HG03097 (cell line): ENCODE results near the gene FFAR2.
"Not testable (repeated sequence)": the region's sequence is repeated elsewhere in the genome, so short reads cannot be mapped to it uniquely, and the experiment has no call there.

Experiments
- ATAC-seq: cut with Tn5 transposase; IDR thresholded peaks from one replicate; pipeline ENCODE4 v1.9.1; 2021; ENCODE audit not compliant: unreplicated experiment, low FRiP score

FFAR2 gene

DNA sequence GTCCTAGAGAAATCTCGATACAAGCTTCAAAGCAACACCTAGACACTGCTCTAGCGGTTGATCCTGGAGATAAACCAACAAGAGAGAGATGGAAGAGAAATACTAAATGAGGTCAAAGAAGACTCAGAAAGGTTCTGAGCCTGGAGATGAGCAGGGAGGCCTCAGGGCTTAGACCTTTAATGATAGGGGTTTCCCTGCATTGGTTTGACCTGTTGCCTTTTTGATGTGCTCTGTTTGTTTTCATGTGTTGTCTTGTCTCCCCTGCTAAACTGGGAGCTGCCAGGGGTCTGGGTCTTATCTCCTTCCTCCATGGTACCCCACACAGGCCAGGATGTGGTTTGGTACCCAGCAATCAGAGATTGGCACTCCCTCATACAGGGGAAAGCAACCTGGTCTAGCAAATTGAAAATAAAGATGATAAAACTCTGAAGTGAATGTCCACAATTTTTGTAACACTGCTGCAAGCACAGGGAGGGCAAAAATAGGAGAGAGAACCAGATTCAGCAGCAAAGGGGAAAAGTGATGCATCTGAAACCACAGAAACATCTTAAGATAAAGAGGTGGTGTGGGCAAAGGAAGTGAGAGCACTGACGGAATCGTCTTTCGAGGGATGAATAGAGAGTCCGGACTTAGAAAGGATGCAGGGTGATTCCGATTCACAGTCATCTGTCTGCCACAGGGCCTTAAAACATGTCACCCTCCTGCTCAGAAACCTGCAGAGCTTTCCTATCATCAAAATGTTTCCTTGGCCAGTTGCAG, 3.5 kb downstream of the FFAR2 start:
- ATAC-seq = no peak

DNA sequence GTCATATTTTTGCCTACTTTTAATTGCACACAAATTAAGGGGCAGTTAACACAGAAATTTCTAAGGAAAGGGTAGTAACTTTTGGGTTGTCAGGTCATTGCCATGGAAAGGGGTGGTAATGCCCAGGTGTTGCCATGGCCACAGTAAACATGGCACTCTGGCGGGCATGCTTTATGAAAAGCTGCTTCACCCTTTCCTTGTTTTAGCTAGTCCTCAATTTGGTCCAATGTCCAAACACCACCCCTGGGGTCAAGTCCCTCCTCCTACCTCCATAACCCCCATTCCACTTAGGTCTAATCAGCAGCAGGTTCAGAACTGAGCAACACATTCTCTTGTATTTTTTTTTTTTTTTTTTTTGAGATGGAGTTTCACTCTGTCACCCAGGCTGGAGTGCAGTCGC, 6.6 kb downstream of the FFAR2 start:
- no peak for ATAC-seq

DNA sequence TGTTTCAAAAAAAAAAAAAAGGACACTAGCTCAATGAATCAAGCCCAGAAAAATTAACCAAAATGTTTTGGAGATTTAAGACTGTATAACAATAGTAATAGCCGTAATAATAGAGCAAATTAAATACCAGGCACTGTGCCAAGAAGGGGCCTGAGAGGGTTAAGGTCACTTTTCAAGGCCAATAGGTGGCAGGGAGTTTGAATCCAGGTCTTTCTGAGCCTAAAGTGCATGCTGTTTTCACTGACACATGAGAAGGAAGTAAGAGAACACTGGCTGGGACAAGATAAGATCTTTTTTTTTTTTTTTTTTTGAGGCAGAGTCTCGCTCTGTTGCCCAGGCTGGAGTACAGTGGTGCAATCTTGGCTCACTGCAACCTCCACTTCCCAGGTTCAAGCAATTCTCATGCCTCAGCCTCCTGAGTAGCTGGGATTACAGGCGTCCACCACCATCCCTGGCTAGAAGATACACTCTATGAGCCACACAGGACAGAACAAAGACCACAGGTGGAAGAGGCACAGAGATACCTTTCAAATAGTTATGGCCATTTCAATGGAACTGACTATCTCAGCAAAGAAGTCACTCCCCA, 7.7 kb downstream of the FFAR2 start:
- no peak for ATAC-seq

DNA sequence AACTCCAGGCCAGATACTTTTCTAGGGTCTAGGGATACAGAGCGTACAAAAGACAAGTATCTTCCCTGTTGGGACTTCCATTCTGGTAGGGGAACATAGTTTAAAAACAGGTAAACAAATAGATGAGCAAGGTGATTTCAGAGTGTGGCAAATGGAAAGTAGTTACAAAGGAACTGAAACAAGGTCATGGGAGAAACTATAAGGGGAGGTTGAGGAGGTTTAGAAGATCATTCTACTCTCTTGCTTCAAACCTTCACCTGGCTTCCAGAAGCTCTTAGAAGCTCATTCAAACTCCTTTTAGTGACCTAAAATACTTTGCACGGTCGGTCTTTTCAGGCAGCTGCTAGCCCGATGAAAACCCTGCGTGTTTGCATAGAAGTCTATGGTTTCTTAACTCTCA, 9.1 kb downstream of the FFAR2 start:
- ATAC-seq = no peak

DNA sequence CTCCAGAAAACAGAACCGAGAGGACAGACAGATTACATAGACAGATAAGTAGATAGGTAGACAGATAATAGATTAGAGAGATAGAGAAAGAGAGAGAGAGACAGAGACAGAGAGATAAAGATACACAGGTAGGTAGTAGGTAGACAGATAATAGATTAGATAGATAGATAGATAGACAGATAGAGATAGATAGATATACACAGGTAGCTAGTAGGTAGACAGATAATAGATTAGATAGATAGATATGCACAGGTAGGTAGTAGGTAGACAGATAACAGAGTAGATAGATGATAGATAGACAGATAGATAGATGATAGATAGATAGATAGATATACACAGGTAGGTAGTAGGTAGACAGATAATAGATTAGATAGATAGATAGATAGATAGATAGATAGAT, 10.1 kb downstream of the FFAR2 start:
- ATAC-seq = no peak

DNA sequence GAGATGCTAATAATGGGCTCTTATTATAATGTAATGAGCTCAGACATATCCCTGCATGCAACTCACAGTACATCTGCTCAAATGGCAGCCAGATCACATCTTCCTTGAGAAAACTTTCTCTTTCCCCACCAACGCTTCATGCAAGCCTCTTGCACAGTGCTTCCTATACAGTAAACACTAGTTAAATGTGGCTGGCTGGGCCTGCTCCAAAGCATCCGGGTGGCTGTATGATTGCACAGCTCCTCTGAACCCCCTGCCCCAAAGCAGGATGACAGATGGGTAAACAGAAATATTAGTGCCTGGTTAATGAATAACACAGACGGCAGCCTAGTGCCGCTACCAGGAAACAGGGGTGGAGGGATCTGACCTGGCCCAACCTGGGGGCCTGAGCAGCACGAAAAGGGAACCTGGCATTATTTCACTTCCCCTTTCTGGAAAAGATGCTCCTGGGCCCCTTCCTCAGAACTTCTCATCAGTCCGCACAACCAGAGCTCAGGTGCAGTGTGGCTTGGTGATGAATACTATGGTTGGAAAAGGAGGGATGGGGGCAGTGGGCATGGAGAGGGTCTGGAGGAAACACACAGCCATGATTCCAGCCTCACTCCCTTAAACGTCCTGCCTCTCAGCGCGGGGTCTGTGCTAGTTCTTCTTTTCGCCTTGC, 10.8 kb downstream of the FFAR2 start:
- ATAC-seq = no peak

DNA sequence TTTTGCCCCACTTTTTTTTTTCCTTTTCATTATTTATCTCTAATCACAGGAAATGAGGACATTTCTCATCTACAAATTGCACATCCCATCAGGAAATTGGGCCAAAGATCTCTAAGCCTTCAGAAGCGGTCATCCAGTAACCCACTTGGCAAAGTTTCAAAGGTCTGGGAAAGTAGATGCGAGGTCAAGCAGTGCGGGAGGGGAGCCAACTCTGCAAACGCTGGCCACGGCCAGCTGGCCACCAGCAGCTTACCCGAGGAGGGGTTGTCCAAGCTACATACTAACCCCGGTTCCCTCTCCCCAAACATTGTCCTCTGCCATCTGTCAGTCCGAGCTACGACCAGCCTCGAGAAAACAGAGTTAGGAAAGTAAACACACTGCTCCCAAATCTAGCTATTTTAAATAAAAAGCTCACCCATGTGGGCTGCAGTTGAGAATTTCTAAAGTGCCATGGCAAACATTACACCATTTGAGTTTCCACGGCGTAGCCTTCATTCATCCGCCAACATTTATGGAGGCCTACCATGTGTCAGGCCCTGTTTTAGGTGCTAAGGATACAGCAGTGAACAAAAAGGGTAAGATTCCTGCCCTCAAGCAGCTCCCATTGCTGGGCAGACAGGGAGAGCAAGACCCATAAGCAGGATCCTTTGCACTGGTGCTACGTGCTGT, 11.5 kb downstream of the FFAR2 start:
- ATAC-seq = no peak

DNA sequence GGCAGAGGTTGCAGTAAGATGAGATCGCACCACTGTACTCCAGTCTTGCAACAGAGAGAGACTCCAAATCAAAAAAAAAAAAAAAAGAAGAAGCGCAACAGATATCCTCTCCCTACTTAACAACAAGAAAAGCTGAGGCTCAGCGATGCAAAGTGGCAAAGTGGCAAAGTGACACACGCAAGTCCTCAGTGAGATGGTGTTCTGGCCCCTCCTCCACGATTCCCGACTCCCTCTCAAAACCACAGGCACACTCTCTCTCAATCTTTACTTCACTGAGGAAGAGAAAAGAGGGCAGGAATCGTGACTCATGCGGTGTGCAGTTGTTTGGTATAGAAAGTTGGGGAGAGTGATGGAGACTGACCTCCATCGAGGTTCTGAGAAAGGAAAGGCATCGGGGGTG, 12.6 kb downstream of the FFAR2 start:
- no peak for ATAC-seq

DNA sequence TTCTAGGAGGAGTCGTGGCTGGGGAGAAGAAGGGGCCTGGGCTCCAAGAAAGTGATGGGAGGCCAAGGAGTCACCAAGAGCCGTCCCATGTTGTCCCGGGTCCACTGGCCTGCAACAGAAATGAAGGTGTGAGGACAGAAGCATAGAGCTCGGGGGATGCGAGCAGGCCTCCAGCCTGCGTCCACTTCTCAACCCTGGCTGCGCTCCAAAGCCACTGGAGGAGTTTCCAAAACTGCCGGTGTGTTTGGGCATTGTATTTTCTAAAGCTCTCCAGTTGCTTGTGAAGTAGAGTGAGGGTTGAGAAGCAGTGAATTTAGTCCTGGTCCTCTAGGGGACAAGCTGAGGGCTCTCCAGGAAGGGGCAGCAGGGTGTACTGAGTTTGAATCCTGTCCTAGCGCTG, 13.0 kb downstream of the FFAR2 start:
- no peak for ATAC-seq

DNA sequence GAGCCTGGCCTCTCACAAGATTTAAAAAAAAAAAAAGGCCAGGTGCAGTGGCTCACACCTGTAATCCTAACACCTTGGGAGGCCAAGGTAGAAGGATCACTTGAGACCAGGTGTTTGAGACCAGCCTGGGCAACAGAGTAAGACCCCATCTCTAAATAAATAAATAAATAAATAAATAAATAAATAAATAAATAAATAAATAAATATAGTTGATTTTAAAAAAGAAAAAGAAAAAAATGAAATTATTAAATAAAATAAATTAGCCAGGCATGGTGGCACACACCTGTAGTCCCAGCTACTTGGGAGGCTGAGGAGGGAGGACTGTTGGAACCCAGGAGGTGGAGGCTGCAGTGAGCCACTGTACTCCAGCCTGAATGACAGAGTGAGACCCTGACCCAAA, 13.7 kb downstream of the FFAR2 start:
- ATAC-seq = not testable (repeated sequence)

DNA sequence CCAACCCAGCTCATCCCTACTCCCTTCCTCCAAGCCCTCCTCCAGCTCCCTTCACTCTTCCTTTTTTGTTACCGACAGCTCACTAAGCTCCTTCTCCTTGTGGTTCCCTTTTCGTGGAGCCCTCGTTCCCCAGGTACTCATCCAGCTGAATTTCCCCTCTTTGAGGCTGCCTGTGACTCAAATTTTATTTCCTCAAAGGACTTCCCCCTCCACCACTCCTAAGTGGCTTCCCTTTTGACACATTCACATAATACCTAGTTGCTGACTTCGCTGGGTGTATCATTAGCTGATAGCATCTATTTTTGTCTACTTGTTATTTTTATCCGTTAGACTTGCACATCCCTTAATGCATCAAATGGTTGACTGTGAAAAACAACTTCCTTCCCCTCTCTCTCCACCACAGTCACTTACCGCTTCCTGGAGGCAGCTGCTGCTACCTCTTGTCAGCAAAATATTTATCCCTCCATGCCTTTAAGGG, 14.5 kb downstream of the FFAR2 start:
- ATAC-seq = peak; percentile 63

DNA sequence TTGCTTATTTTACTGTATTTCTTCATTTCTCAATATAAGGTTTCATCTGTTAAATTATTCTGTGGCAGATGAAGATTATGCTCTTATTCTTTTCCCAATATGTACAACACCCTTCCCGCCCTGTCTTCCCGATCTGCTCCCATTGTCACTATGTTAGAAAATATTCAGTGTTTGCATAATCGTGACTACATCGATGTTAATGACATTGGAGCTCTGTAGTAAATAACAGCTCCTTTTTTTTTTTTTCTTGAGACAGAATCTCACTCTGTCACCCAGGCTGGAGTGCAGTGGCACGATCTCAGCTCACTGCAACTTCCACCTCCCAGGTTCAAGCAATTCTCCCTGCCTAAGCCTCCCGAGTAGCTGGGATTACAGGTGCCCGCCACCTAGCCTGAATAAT, 14.9 kb downstream of the FFAR2 start:
- ATAC-seq = not testable (repeated sequence)

DNA sequence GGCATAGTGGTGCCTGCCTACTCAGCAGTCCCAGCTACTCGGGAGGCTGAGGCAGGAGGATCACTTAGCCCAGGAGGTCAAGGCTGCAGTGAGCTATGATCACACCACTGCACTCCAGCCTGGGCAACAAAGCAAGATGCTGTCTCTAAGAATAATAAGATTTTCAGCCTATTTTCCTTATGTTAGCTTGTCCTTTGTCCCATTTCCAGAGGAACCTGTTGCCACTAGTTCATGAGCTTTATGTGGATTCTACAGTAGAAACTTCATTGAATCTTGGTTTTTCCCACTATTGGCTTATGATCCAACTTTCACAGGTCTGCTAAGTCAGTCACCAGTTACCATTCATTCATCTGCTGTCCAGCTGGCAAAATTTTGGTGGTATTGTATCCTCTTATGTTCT, 18.2 kb downstream of the FFAR2 start:
- no peak for ATAC-seq

DNA sequence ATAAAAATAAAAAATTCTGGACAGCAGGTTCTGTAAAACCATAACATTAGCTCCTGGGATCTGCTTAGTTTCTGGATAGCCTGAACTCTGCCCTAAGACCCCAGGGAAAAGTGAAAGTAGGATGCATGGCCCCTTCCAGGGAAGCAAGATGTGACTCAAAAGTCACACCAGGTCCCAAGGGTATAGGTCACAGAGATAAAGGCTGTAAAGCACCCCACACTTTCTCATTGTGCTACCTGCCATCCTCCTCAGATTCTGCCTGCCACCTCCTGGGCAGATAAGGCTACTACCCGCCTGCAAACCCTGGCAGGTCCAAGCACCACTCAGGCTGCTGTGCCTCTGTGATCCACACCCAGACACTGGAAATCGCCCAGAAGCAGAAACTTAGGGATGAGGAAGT, 20.6 kb downstream of the FFAR2 start:
- ATAC-seq = peak; percentile 83

DNA sequence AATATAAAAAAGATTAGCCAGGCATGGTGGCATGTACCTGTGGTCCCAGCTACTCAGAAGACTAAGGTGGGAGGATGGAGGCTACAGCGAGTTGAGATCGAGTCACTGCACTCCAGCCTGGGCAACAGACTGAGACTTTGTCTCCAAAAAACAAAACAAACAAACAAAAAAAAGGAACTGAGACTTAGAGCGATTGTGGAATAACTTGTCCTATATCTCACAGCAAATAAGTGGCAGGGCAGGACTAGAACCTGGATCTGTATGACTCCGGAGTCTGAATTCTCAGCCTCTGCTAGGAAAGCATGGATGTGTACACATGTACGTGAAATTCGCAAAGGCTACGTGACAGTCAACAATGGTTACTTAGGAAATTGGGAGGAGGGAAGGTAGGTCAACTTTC, 22.1 kb downstream of the FFAR2 start:
- ATAC-seq = no peak

DNA sequence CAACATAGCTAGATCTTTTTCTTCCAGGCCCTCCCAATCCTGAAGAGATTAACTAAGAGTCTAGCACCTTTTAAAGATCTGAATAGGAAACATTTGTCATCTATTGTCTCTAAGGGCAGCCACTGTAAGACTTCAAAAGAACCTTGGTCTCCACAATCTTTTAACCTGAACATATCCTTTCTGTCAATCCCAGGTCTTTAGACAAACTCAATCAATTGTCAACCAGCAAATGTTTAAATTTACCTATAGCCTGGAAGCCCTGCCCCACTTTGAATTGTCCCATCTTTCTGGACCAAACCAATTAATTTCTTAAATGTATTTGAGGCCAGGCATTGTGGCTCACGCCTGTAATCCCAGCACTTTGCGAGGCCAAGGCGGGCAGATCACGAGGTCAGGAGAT, 23.0 kb downstream of the FFAR2 start:
- ATAC-seq = not testable (repeated sequence)

DNA sequence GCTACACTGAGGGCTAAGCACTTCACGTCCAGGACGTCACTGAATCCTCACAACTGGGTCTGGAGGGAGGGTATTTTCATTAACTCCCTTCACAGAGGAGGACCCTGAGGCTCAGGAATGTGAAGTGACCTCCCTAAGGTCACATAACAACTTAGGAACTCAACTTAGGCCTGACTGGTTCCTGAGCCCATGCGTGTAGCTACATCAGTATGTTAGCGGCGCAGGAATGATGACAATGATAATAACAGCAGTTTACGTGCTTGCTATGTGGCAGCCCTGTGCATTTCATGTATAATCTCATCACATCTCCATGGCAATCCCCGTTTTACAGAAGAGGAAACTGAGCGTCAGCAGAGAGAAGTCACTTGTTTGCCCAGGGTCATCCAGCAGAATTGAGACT, 23.9 kb downstream of the FFAR2 start:
- ATAC-seq = no peak

DNA sequence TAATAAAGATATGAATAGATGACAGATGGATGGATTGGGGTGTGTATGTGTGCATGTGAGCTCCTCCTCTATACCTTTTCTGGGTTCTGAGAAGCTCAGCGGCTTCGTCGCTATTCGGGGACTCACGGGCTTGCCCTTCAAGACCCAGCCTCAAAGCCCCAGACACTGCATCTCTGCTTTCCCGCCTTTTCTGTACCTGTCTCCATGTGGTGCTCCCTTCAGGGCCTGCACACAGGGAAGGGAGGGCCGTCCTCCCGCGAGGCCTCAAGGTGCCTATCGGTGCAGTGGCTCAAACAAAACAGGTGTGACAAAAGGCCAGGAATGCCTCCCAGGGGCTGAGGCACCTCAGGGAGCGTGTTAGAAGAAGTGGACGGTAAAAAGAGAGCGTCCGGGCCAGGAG, 26.0 kb downstream of the FFAR2 start:
- no peak for ATAC-seq

DNA sequence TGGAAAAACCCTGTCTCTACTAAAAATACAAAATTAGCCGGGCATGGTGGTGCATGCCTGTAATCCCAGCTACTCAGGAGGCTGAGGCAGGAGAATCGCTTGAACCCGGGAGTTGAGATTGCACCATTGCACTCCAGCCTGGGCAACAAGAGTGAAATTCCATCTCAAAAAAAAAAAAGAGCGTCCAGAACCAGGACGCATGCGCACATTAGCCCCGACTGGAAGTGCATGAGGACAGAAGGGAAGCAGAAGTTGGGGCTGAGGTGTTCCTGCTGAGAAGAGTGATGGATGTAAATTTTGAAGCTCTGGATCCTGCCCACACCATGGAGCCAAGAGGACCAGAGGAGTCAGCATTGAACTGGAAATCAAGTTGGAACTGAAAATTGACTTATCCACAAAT, 26.5 kb downstream of the FFAR2 start:
- not testable (repeated sequence) for ATAC-seq

DNA sequence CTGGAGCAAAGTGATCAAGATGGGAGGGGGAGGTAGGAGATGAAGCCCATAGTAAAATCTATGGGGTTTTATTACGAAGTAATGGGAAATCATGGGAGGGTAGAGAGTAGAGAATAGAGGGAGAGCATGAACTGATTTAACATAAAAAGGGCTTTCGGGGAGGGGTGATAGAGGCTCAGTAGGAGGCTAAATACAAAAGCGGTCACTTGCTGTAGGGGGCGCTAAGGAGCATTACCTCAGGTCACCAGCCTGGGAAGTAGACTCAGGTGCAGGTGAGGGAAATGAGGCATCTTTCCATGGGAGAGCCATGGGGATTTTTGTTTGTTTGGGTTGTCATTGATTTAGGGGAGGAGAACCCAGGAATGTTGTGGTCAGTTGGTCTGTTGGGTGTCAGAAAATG, 28.1 kb downstream of the FFAR2 start:
- ATAC-seq = no peak
